ENCODE measurements around the gene FHIT.

DNA sequence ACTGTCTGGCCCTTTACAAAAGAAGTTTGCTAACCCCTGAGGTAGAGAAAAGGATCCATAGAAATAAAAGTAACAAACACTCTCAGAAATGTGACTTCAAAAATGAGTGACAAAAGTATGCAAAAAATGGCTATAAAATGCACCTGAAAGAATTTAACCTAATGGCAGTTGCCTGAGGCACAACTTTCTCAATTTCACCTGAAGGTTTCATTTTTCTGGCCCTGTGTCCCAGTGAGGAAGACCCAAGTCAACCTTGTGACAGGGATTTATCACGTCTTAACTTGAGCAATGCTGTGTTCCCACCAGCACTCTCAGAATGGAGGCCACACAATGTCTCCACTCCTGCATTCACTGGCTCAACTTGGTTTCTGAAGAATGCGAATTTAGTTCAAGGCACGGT is 83.0 kb downstream of the FHIT start:
- TF ChIP-seq, protein P1, sequence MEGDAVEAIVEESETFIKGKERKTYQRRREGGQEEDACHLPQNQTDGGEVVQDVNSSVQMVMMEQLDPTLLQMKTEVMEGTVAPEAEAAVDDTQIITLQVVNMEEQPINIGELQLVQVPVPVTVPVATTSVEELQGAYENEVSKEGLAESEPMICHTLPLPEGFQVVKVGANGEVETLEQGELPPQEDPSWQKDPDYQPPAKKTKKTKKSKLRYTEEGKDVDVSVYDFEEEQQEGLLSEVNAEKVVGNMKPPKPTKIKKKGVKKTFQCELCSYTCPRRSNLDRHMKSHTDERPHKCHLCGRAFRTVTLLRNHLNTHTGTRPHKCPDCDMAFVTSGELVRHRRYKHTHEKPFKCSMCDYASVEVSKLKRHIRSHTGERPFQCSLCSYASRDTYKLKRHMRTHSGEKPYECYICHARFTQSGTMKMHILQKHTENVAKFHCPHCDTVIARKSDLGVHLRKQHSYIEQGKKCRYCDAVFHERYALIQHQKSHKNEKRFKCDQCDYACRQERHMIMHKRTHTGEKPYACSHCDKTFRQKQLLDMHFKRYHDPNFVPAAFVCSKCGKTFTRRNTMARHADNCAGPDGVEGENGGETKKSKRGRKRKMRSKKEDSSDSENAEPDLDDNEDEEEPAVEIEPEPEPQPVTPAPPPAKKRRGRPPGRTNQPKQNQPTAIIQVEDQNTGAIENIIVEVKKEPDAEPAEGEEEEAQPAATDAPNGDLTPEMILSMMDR (conservative IDR thresholded peaks at IDR 0.05; ENCODE audit: low read depth, low read length), result no peak
- no peak for TF ChIP-seq EZH2phosphoT487 (IDR thresholded peaks at IDR 0.05; ENCODE audit: borderline replicate concordance, low read length)
- no peak for TF ChIP-seq EZH2 (IDR thresholded peaks at IDR 0.05; ENCODE audit: low read length, unreplicated experiment)

All from PC-3 (cell line).